Spleen (tissue), 7 donors: ENCODE results near the gene TPO.
"Not testable (repeated sequence)": the region's sequence is repeated elsewhere in the genome, so short reads cannot be mapped to it uniquely, and the experiment has no call there.

Experiments
- POLR2A ChIP-seq, 3 donors: fragments of 450-650 bp; IDR thresholded peaks; one replicate each; pipeline ENCODE4 v1.5.1; 2017; ENCODE audit warnings: antibody characterized with exemption in 3 of 3, mild to moderate bottlenecking in 1 of 3
- POLR2AphosphoS5 ChIP-seq, 3 donors: sonication (generic); formaldehyde crosslinking; IDR thresholded peaks; one replicate each; pipeline ENCODE4 v1.5.1; 2017; ENCODE audit warnings: antibody characterized with exemption in 3 of 3
- TF ChIP-seq, protein P1 (sequence below), 11 experiments: fragments of 200-600 bp in 7 of 11; fragments of 450-650 bp in 4 of 11; sonication (generic) in 4 of 11; IDR thresholded peaks in 8 of 11; conservative IDR thresholded peaks in 3 of 11; 1 replicate in 7 of 11; 2 replicates in 4 of 11; pipeline versions ENCODE4 v1.4.0 to v1.8.0; 2016 to 2021; ENCODE audit warnings: antibody characterized with exemption in 11 of 11, inconsistent platforms in 4 of 11, mild to moderate bottlenecking in 1 of 11
- donor health status: DM: no; HTN: no; CAD: no; lungs with moderate emphysema.
- donor health status: DM: no; HTN: no; CAD: no.
- donor health status: DM: no; HTN: no; CAD: no.

DNA sequence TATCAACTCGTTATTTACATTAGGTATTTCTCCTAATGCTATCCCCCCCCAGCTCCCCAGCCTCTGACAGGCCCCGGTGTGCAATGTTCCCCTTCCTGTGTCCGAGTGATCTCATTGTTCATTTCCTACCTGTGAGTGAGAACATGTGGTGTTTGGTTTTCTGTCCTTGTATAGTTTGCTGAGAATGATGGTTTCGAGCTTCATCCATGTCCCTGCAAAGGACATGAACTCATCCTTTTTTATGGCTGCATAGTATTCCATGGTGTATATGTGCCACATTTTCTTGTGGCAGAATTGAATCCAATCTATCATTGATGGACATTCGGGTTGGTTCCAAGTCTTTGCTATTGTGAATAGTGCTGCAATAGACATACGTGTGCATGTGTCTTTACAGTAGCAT is 23.1 kb upstream of the TPO start:
- TF ChIP-seq, protein P1, sequence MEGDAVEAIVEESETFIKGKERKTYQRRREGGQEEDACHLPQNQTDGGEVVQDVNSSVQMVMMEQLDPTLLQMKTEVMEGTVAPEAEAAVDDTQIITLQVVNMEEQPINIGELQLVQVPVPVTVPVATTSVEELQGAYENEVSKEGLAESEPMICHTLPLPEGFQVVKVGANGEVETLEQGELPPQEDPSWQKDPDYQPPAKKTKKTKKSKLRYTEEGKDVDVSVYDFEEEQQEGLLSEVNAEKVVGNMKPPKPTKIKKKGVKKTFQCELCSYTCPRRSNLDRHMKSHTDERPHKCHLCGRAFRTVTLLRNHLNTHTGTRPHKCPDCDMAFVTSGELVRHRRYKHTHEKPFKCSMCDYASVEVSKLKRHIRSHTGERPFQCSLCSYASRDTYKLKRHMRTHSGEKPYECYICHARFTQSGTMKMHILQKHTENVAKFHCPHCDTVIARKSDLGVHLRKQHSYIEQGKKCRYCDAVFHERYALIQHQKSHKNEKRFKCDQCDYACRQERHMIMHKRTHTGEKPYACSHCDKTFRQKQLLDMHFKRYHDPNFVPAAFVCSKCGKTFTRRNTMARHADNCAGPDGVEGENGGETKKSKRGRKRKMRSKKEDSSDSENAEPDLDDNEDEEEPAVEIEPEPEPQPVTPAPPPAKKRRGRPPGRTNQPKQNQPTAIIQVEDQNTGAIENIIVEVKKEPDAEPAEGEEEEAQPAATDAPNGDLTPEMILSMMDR (IDR thresholded peaks at IDR 0.05 in 8 of 11, conservative IDR thresholded peaks at IDR 0.05 in 3 of 11) = not testable (repeated sequence)
- not testable (repeated sequence) for TF ChIP-seq POLR2A, POLR2AphosphoS5 (IDR thresholded peaks at IDR 0.05)
